Tibial artery (tissue), 4 donors: ENCODE data around the gene ELP5.

Source experiments
- DNase-seq, 2 donors: peaks; one replicate each; pipeline ENCODE4 v3.0.0-alpha.2; 2019
- H3K27ac ChIP-seq, 2 donors: fragments of 200-600 bp; sonication (generic) in 1 of 2; 1 replicate in 1 of 2; 2 replicates in 1 of 2; pipeline ENCODE4 v1.5.1; 2018 to 2019; ENCODE audit warnings: mild to moderate bottlenecking in 1 of 2
- H3K27me3 ChIP-seq, 2 donors: fragments of 200-600 bp; sonication (generic) in 1 of 2; one replicate each; pipeline versions ENCODE4 v1.5.1 to v1.6.0; 2016 to 2019
- H3K36me3 ChIP-seq, 3 donors: fragments of 200-600 bp; sonication (generic) in 2 of 3; one replicate each; pipeline ENCODE4 v1.5.1; 2016 to 2019; ENCODE audit warnings: mild to moderate bottlenecking in 2 of 3
- H3K4me1 ChIP-seq, 4 donors: fragments of 200-600 bp; sonication (generic) in 2 of 4; 1 replicate in 3 of 4; 2 replicates in 1 of 4; pipeline ENCODE4 v1.5.1; 2016 to 2019
- H3K4me3 ChIP-seq, 2 donors: fragments of 200-600 bp; sonication (generic) in 1 of 2; 1 replicate in 1 of 2; 2 replicates in 1 of 2; pipeline ENCODE4 v1.5.1; 2018 to 2019; ENCODE audit warnings: mild to moderate bottlenecking in 2 of 2
- H3K9me3 ChIP-seq, 3 donors: fragments of 200-600 bp; sonication (generic) in 1 of 3; one replicate each; pipeline ENCODE4 v1.5.1; 2016 to 2019
- intact Hi-C: fragments of 100-400 bp; cut with DNase I; formaldehyde crosslinking; loops from one replicate; pipeline ENCODE4 v1.15.0; 2023; ENCODE audit warnings: low total_unique reads
- TF ChIP-seq, protein P1 (sequence below), 2 experiments: fragments of 200-600 bp in 1 of 2; fragments of 450-650 bp in 1 of 2; IDR thresholded peaks; one replicate each; pipeline ENCODE4 v1.5.1; 2017 to 2019; ENCODE audit warnings: antibody characterized with exemption in 2 of 2, mild to moderate bottlenecking in 1 of 2, moderate library complexity in 1 of 2

Gene ELP5

DNA sequence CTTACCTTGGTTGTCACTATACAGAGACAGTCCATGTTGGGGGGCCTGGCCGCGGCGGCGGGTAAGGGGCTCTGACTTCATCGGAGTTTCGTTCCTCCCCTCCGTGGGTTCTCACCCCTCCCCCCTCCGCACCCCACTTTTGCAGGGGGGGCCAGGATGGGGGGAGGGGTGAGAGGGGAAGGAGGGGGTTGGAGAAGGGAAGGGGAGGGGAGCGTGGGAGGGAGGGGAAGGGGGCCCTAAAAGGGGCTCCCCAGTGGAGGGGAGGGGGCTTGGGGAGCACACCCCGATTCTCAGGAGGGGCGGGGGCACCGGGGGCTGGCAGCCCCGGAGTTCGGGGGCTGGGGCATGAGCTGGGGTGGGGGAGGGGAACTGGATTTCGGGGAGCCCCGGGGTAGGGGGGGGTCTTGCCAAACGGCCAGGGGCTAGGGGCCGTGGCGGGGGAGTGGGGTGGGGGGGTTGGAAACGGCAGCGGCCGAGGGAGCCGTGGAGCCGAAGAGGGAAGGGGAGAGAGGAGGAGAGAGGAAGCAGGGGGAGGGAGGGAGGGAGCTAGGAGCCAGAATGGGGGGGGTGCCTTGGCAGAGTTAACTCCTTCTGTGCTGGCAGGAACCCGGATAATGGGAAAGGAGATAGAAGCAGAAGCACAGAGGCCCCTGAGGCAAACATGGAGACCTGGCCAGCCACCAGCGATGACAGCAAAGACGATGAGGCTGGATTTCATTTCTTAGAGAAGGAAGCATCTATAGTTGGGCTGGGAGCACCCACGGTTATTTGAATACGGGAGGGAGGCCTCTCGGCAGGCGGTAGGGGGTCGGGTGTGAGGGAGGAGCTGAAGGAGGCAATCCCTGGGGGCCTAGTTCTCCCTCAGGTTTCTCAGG lies 34.7 kb upstream of the ELP5 start:
- Histone ChIP-seq H3K4me3 (peak overlapping the region; percentile 44 to 49), H3K27ac (peak overlapping the region; percentile 61 to 69), H3K36me3 (peaks cover 0 to 14% (median 1%) of the 10 kb centered on the region in 3 donors), H3K9me3 (no peaks in the 10 kb centered on the region), H3K27me3 (peaks cover 0 to 14% of the 10 kb centered on the region in 2 donors), H3K4me1 (peaks cover 0 to 73% (median 55%) of the 10 kb centered on the region in 4 donors)
- intact Hi-C loops: no loop called here
- TF ChIP-seq, protein P1, sequence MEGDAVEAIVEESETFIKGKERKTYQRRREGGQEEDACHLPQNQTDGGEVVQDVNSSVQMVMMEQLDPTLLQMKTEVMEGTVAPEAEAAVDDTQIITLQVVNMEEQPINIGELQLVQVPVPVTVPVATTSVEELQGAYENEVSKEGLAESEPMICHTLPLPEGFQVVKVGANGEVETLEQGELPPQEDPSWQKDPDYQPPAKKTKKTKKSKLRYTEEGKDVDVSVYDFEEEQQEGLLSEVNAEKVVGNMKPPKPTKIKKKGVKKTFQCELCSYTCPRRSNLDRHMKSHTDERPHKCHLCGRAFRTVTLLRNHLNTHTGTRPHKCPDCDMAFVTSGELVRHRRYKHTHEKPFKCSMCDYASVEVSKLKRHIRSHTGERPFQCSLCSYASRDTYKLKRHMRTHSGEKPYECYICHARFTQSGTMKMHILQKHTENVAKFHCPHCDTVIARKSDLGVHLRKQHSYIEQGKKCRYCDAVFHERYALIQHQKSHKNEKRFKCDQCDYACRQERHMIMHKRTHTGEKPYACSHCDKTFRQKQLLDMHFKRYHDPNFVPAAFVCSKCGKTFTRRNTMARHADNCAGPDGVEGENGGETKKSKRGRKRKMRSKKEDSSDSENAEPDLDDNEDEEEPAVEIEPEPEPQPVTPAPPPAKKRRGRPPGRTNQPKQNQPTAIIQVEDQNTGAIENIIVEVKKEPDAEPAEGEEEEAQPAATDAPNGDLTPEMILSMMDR (IDR thresholded peaks at IDR 0.05): no peak
- no peak for DNase-seq

DNA sequence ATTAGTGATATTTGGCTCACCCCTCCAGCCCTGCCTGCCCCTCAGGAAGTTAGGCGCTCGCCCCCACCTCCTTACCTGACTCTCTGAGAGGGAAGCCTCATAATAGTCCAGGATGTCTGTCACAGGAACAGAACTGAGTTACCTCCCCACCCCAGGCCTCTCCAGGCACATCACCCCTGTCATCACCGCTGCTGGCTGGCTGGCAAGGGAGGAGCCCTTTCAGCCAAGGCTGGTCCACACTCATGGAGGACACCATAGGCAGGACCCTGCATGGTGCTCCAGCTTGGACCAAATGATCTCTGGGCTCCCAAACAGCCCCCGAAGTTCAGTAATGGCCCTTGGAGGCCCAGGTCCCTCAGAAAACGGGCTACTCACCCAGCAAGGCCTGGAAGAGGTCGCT lies 33.8 kb upstream of the ELP5 start:
- intact Hi-C loops: no loop called here
- no peak for DNase-seq
- Histone ChIP-seq H3K4me3 (peak overlapping the region in 1 of 2 donors; percentile 49), H3K36me3 (peaks cover 0 to 23% (median 9%) of the 10 kb centered on the region in 3 donors), H3K27ac (peak overlapping the region; percentile 61 to 69), H3K9me3 (no peaks in the 10 kb centered on the region), H3K4me1 (peaks cover 0 to 73% (median 56%) of the 10 kb centered on the region in 4 donors), H3K27me3 (peaks cover 0 to 13% of the 10 kb centered on the region in 2 donors)
- TF ChIP-seq, protein P1 (IDR thresholded peaks at IDR 0.05): no peak

DNA sequence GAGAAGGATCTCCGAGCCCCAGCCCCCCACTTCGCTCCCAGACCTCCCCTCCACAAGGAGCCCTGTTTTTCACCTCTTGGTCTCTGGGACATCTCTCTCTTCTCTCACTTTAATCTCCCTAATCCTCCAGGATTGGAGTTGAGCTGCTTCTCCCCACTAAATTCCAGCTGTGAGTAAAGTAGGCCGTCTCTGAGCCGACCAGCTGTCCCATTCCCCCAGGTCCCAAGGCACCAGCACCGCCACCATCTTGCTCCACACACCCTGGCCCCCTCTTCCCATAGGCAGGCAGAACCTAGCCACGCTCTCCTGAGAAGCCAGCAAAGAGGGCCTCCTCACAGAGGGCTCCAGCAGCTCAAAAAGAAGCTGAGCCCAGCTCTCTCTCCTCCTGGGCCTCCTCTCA lies 33.3 kb upstream of the ELP5 start:
- TF ChIP-seq, protein P1 (IDR thresholded peaks at IDR 0.05): no peak
- H3K36me3 ChIP-seq: peaks cover 3 to 29% (median 15%) of the 10 kb centered on the region in 3 donors
- no peak for DNase-seq
- no peaks in the 10 kb centered on the region for H3K9me3 ChIP-seq
- H3K27ac ChIP-seq: peak overlapping the region in 1 of 2 donors; percentile 92
- no peak overlapping the region for H3K4me3 ChIP-seq
- H3K27me3 ChIP-seq: peaks cover 0 to 13% of the 10 kb centered on the region in 2 donors
- peaks cover 0 to 71% (median 54%) of the 10 kb centered on the region in 4 donors for H3K4me1 ChIP-seq
- intact Hi-C loops: no loop called here

DNA sequence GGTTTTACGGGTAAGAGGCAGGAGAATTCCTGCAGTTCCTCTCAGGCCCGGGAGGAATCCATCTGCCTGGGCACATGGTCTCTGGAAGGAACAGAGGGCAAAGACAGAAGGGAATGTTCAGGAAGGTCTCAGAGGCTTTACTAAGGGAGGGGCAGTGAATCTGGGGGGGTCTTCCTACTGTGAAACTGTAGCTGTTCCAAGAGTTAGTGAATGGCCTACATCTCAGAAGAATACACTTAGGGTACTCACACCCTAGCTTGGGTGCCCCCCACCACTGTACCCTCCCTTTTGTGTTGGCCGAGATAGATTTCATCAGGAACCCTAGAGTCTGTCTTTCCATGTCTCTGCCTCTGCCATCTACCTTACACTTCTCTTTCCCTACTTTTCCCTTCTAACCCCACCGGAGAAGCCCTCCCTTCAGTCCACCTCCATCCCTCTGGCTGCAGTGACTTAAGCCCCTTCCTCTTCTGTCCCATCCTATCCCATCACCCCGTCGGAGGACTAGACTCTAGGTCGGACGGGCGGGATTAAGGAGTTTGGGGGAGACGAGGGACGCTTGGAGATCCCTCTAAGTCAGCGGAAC lies 32.7 kb upstream of the ELP5 start:
- Histone ChIP-seq H3K4me3 (peak overlapping the region; percentile 75 to 99), H3K27me3 (peaks cover 0 to 13% of the 10 kb centered on the region in 2 donors), H3K27ac (peak overlapping the region; percentile 92 to 98), H3K9me3 (no peaks in the 10 kb centered on the region), H3K4me1 (peaks cover 0 to 66% (median 50%) of the 10 kb centered on the region in 4 donors), H3K36me3 (peaks cover 9 to 34% (median 21%) of the 10 kb centered on the region in 3 donors)
- TF ChIP-seq, protein P1 (IDR thresholded peaks at IDR 0.05): no peak
- intact Hi-C loops: no loop called here
- no peak for DNase-seq

DNA sequence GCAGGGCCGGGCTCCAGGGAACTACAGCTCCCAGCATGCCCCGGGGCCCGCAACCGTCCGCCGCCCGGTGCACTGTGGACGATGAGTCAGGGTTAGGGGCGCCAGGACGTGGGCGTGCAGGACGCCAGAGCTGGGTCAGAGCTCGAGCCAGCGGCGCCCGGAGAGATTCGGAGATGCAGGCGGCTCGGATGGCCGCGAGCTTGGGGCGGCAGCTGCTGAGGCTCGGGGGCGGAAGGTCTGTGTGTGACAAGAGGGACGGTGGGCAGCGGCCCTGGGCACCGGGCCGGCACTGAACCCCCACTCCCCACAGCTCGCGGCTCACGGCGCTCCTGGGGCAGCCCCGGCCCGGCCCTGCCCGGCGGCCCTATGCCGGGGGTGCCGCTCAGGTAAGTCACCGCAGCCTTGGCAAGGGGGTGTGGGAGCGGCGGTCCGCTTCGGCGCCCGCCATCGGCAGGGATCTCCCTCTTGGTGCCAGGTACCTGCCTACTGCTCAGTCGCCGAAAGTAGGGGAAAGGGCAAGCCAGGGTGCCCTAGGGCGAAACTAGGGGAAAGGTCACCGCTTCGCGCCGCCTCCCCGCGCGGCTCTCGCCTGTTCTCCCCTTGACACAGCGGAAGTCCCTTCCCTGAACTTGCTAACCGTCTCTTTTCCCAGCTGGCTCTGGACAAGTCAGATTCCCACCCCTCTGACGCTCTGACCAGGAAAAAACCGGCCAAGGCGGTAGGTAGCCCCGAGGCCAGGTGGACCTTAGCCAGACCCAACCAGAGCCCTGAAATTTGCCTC lies 32.0 kb upstream of the ELP5 start, which contains the start of the genes ACADVL and DLG4:
TSS of gene ACADVL (plus strand) at position 127 of the 781 bp plus-strand sequence. CDS start at position 174, 47 bp downstream.
TSS of gene DLG4 (minus strand) at position 25 of the 781 bp plus-strand sequence.
- intact Hi-C loops: no loop called here
- peaks cover 0 to 60% (median 44%) of the 10 kb centered on the region in 4 donors for H3K4me1 ChIP-seq
- peak within 1 kb of the TSS; percentile 75 to 99 for H3K4me3 ChIP-seq
- H3K36me3 ChIP-seq: peaks cover 13 to 41% (median 28%) of the 10 kb centered on the region in 3 donors
- H3K27ac ChIP-seq: peak within 1 kb of the TSS; percentile 92 to 98
- H3K9me3 ChIP-seq: no peaks in the 10 kb centered on the region
- peaks cover 0 to 13% of the 10 kb centered on the region in 2 donors for H3K27me3 ChIP-seq
- TF ChIP-seq, protein P1 (IDR thresholded peaks at IDR 0.05): no peak
- peak; percentile 94 to 95 for DNase-seq
